GM23248 (cell line): ENCODE data around the gene FBXL12.

Experiments
- EZH2 ChIP-seq: fragments of 200-600 bp; sonication (generic); IDR thresholded peaks from 2 replicates; pipeline ENCODE4 v1.6.1; 2018; ENCODE audit warnings: antibody characterized with exemption, mild to moderate bottlenecking; ENCODE audit not compliant: insufficient read depth, poor library complexity, severe bottlenecking
- EZH2phosphoT487 ChIP-seq: fragments of 200-600 bp; sonication (generic); IDR thresholded peaks from 2 replicates; pipeline ENCODE4 v1.6.1; 2018; ENCODE audit warnings: antibody characterized with exemption, moderate library complexity, mild to moderate bottlenecking, low read depth; ENCODE audit not compliant: insufficient read depth

GRCh38 chr19:9811139-9811538, 7.7 kb downstream of the FBXL12 start:
- TF ChIP-seq EZH2 (no peak), EZH2phosphoT487 (no peak)
